ENCODE data around the gene PGBD5.

Gene PGBD5

DNA sequence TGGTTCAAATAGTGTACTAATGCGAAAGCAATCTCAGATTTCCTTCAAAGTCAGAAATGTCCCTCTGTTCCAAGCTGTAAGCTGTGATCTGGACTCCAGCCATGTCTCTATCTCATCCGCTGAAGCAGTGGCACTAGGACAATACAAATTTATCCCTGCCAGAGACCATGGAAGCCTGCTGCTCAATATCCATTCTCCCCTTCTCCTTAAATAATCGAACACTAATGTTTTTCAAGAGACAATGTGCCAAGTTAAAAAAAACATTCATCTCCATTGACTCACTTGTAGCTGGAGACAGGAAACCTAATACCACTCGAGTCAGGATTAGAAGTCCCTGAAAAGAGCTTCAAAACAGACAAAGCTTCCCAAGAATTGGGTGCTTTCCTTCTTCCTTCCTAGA is 38.5 kb upstream of the PGBD5 start:
- no peak for ATAC-seq
- TF ChIP-seq ZFP3 (CRISPR knock-in tag; IDR thresholded peaks at IDR 0.05), result no peak
- no peak for TF ChIP-seq ZNF565 (CRISPR knock-in tag; conservative IDR thresholded peaks at IDR 0.05; ENCODE audit: low read depth)
- no peak for TF ChIP-seq OSR1 (CRISPR knock-in tag; IDR thresholded peaks at IDR 0.05)
- TF ChIP-seq, protein P1, sequence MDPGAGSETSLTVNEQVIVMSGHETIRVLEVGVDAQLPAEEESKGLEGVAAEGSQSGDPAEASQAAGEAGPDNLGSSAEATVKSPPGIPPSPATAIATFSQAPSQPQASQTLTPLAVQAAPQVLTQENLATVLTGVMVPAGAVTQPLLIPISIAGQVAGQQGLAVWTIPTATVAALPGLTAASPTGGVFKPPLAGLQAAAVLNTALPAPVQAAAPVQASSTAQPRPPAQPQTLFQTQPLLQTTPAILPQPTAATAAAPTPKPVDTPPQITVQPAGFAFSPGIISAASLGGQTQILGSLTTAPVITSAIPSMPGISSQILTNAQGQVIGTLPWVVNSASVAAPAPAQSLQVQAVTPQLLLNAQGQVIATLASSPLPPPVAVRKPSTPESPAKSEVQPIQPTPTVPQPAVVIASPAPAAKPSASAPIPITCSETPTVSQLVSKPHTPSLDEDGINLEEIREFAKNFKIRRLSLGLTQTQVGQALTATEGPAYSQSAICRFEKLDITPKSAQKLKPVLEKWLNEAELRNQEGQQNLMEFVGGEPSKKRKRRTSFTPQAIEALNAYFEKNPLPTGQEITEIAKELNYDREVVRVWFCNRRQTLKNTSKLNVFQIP (CRISPR knock-in tag; IDR thresholded peaks at IDR 0.05; ENCODE audit: borderline replicate concordance, low read depth), result no peak
- no peak for TF ChIP-seq GLIS3 (CRISPR knock-in tag; IDR thresholded peaks at IDR 0.05)
- TF ChIP-seq CSDC2 (CRISPR knock-in tag; IDR thresholded peaks at IDR 0.05), result no peak
- TF ChIP-seq, protein P2, sequence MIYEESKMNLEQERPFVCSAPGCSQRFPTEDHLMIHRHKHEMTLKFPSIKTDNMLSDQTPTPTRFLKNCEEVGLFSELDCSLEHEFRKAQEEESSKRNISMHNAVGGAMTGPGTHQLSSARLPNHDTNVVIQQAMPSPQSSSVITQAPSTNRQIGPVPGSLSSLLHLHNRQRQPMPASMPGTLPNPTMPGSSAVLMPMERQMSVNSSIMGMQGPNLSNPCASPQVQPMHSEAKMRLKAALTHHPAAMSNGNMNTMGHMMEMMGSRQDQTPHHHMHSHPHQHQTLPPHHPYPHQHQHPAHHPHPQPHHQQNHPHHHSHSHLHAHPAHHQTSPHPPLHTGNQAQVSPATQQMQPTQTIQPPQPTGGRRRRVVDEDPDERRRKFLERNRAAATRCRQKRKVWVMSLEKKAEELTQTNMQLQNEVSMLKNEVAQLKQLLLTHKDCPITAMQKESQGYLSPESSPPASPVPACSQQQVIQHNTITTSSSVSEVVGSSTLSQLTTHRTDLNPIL (CRISPR knock-in tag; IDR thresholded peaks at IDR 0.05; ENCODE audit: low read depth), result no peak
- TF ChIP-seq, protein P3, sequence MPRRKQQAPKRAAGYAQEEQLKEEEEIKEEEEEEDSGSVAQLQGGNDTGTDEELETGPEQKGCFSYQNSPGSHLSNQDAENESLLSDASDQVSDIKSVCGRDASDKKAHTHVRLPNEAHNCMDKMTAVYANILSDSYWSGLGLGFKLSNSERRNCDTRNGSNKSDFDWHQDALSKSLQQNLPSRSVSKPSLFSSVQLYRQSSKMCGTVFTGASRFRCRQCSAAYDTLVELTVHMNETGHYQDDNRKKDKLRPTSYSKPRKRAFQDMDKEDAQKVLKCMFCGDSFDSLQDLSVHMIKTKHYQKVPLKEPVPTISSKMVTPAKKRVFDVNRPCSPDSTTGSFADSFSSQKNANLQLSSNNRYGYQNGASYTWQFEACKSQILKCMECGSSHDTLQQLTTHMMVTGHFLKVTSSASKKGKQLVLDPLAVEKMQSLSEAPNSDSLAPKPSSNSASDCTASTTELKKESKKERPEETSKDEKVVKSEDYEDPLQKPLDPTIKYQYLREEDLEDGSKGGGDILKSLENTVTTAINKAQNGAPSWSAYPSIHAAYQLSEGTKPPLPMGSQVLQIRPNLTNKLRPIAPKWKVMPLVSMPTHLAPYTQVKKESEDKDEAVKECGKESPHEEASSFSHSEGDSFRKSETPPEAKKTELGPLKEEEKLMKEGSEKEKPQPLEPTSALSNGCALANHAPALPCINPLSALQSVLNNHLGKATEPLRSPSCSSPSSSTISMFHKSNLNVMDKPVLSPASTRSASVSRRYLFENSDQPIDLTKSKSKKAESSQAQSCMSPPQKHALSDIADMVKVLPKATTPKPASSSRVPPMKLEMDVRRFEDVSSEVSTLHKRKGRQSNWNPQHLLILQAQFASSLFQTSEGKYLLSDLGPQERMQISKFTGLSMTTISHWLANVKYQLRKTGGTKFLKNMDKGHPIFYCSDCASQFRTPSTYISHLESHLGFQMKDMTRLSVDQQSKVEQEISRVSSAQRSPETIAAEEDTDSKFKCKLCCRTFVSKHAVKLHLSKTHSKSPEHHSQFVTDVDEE (CRISPR knock-in tag; IDR thresholded peaks at IDR 0.05), result no peak
- no peak for TF ChIP-seq ISL1 (CRISPR knock-in tag; IDR thresholded peaks at IDR 0.05)
- TF ChIP-seq RARB (CRISPR knock-in tag; IDR thresholded peaks at IDR 0.05), result no peak
- TF ChIP-seq ESRRG (CRISPR knock-in tag; IDR thresholded peaks at IDR 0.05), result no peak
- no peak for TF ChIP-seq CSRNP3 (CRISPR knock-in tag; IDR thresholded peaks at IDR 0.05)
- no peak for TF ChIP-seq ZFP30 (CRISPR knock-in tag; IDR thresholded peaks at IDR 0.05)
- no peak for TF ChIP-seq BACH2 (CRISPR knock-in tag; IDR thresholded peaks at IDR 0.05; ENCODE audit: borderline replicate concordance)
- TF ChIP-seq ZNF8 (CRISPR knock-in tag; IDR thresholded peaks at IDR 0.05), result no peak
- TF ChIP-seq ZC3H10 (CRISPR knock-in tag; IDR thresholded peaks at IDR 0.05), result no peak
- no peak for TF ChIP-seq PPARA (CRISPR knock-in tag; IDR thresholded peaks at IDR 0.05; ENCODE audit: borderline replicate concordance)
- no peak for TF ChIP-seq ARNTL (CRISPR knock-in tag; IDR thresholded peaks at IDR 0.05; ENCODE audit: borderline replicate concordance, low read depth)
- TF ChIP-seq TCF4 (CRISPR knock-in tag; IDR thresholded peaks at IDR 0.05; ENCODE audit: borderline replicate concordance), result no peak
- TF ChIP-seq TOX (CRISPR knock-in tag; IDR thresholded peaks at IDR 0.05; ENCODE audit: borderline replicate concordance), result no peak

GRCh38 chr1:230463760-230464159 is 37.6 kb upstream of the PGBD5 start:
- no peak for TF ChIP-seq TCF4 (CRISPR knock-in tag; IDR thresholded peaks at IDR 0.05; ENCODE audit: borderline replicate concordance)
- TF ChIP-seq ZNF70 (CRISPR knock-in tag; IDR thresholded peaks at IDR 0.05), result no peak
- TF ChIP-seq SNAI2 (CRISPR knock-in tag; IDR thresholded peaks at IDR 0.05), result no peak
- TF ChIP-seq PPARA (CRISPR knock-in tag; IDR thresholded peaks at IDR 0.05; ENCODE audit: borderline replicate concordance), result no peak
- no peak for TF ChIP-seq ZNF8 (CRISPR knock-in tag; IDR thresholded peaks at IDR 0.05)
- no peak for TF ChIP-seq CSRNP3 (CRISPR knock-in tag; IDR thresholded peaks at IDR 0.05)
- TF ChIP-seq OSR1 (CRISPR knock-in tag; IDR thresholded peaks at IDR 0.05), result no peak
- TF ChIP-seq, protein P2 (CRISPR knock-in tag; IDR thresholded peaks at IDR 0.05; ENCODE audit: low read depth), result no peak
- no peak for TF ChIP-seq ZNF565 (CRISPR knock-in tag; conservative IDR thresholded peaks at IDR 0.05; ENCODE audit: low read depth)
- no peak for TF ChIP-seq ZFP3 (CRISPR knock-in tag; IDR thresholded peaks at IDR 0.05)
- no peak for TF ChIP-seq BACH2 (CRISPR knock-in tag; IDR thresholded peaks at IDR 0.05; ENCODE audit: borderline replicate concordance)
- TF ChIP-seq, protein P1 (CRISPR knock-in tag; IDR thresholded peaks at IDR 0.05; ENCODE audit: borderline replicate concordance, low read depth), result no peak
- no peak for TF ChIP-seq ZFP30 (CRISPR knock-in tag; IDR thresholded peaks at IDR 0.05)
- TF ChIP-seq, protein P3 (CRISPR knock-in tag; IDR thresholded peaks at IDR 0.05), result no peak
- TF ChIP-seq RARB (CRISPR knock-in tag; IDR thresholded peaks at IDR 0.05), result no peak
- no peak for TF ChIP-seq ESRRG (CRISPR knock-in tag; IDR thresholded peaks at IDR 0.05)
- ATAC-seq, result no peak

All from SK-N-SH treated with all-trans-retinoic acid at 6 μM for 48 hours (cell line).